K562 (cell line): ENCODE data around the gene TEAD4. TPM values are rescaled to one million over a fixed set of nuclear protein-coding genes. Genes with fewer than 3 reads are reported as not detected.

Experiments used
- ATAC-seq: fragments of 200-7000 bp; cut with Tn5 transposase; 3 replicates; pipeline ENCODE4 v1.9.1; 2020; ENCODE audit warnings: moderate library complexity
- BruUV-seq: library from RNA; stranded (reverse); fragments of 400-500 nt; replicated peaks from 2 replicates; lab custom pipeline; 2021; lab: Mats Ljungman, UMichigan
- CTCF ChIA-PET: fragments of 300-600 bp; formaldehyde crosslinking; extraction: SDS; loops from one replicate; lab custom pipeline; 2021; ENCODE audit warnings: low intra/inter-chr PET ratio; lab: Yijun Ruan, JAX
- POLR2A ChIA-PET: fragments of 300-600, 350-650 bp; sonication (Branson Sonifier 250); formaldehyde crosslinking; extraction: SDS; loops from one replicate; lab custom pipeline; 2021; ENCODE audit warnings: antibody characterized with exemption, inconsistent platforms; lab: Yijun Ruan, JAX
- DNase-seq, 4 experiments: peaks; one replicate each; pipeline versions ENCODE4 v3.0.0 to v3.0.0-alpha.2; 2011 to 2018; ENCODE audit warnings: low spot score in 3 of 4, mixed read lengths in 3 of 4; ENCODE audit errors: extremely low read depth in 1 of 4
- FAIRE-seq: peaks from 2 replicates; lab custom pipeline; 2011; peaks lifted over from hg19 to GRCh38; lab: Jason Lieb, UNC
- H2AFZ ChIP-seq: 2 replicates; pipeline ENCODE4 v1.6.0; 2011; ENCODE audit warnings: low read depth, low read length, control low read depth, inconsistent platforms
- H3K27ac ChIP-seq: fragments of 200-600 bp; 3 replicates; pipeline ENCODE4 v1.8.0; 2011; ENCODE audit warnings: low read depth, mild to moderate bottlenecking, control low read depth, inconsistent platforms, low read length, moderate library complexity, mixed read lengths; ENCODE audit errors: extremely low read depth
- H3K27me3 ChIP-seq, 2 experiments: fragments of 300-600 bp in 1 of 2; 2 replicates in 1 of 2; 3 replicates in 1 of 2; pipeline versions ENCODE4 v1.6.0 to v1.8.0; 2011; ENCODE audit warnings: inconsistent platforms in 2 of 2, low read length in 2 of 2, mild to moderate bottlenecking in 1 of 2, mixed read lengths in 1 of 2, moderate library complexity in 1 of 2; ENCODE audit not compliant: control insufficient read depth in 2 of 2, insufficient read depth in 2 of 2
- H3K36me3 ChIP-seq: fragments of 300-600 bp; 3 replicates; pipeline ENCODE4 v1.8.0; 2011; ENCODE audit warnings: mild to moderate bottlenecking, low read length, inconsistent platforms; ENCODE audit not compliant: control insufficient read depth, insufficient read depth
- H3K4me1 ChIP-seq, 2 experiments: fragments of 200-600 bp in 1 of 2; replicated peaks in 1 of 2; 2 replicates in 1 of 2; 3 replicates in 1 of 2; pipeline versions ENCODE4 v1.5.1 to v1.8.0; 2011; ENCODE audit warnings: inconsistent platforms in 2 of 2, low read length in 2 of 2, mild to moderate bottlenecking in 1 of 2, mixed read lengths in 1 of 2, moderate library complexity in 1 of 2; ENCODE audit not compliant: control insufficient read depth in 2 of 2, insufficient read depth in 2 of 2
- H3K4me2 ChIP-seq: 2 replicates; pipeline ENCODE4 v1.6.1; 2011; ENCODE audit warnings: low read length, control low read depth, inconsistent platforms, mixed read lengths; ENCODE audit not compliant: insufficient read depth
- H3K4me3 ChIP-seq: fragments of 200-600 bp; sonication (generic), shearing (Covaris generic); 2 replicates; pipeline ENCODE4 v1.5.1; 2016; ENCODE audit warnings: control low read depth, inconsistent platforms
- H3K79me2 ChIP-seq: fragments of 200-600 bp; 3 replicates; pipeline ENCODE4 v1.8.0; 2011; ENCODE audit warnings: low read length, inconsistent platforms; ENCODE audit not compliant: control insufficient read depth, insufficient read depth
- H3K9ac ChIP-seq, 2 experiments: 2 replicates each; pipeline versions ENCODE4 v1.6.0 to v1.6.1; 2011; ENCODE audit warnings: low read depth in 2 of 2, low read length in 2 of 2, control low read depth in 1 of 2, inconsistent platforms in 1 of 2, mild to moderate bottlenecking in 1 of 2, mixed read lengths in 1 of 2; ENCODE audit not compliant: insufficient read depth in 1 of 2
- H3K9me1 ChIP-seq: one replicate; pipeline ENCODE4 v1.6.0; 2011; ENCODE audit warnings: inconsistent platforms, mild to moderate bottlenecking, low read length, moderate library complexity; ENCODE audit not compliant: control insufficient read depth, insufficient read depth
- H3K9me3 ChIP-seq: replicated peaks from 2 replicates; pipeline ENCODE4 v1.5.1; 2011; ENCODE audit warnings: low read depth, low read length, inconsistent platforms; ENCODE audit not compliant: control insufficient read depth, insufficient read depth
- H4K20me1 ChIP-seq: replicated peaks from 2 replicates; pipeline ENCODE4 v1.6.1; 2011; ENCODE audit warnings: low read length, inconsistent platforms, mixed read lengths; ENCODE audit not compliant: control insufficient read depth, insufficient read depth
- ZNF518B ChIP-seq: fragments of 250-450 bp; sonication (Bioruptor Pico); IDR thresholded peaks from 2 replicates; pipeline ENCODE4 v1.5.0; 2021; ENCODE audit warnings: mild to moderate bottlenecking, moderate library complexity
- WGBS: fragments of 100-300 bp; shearing (Covaris generic); methylation state at CpG from one replicate; pipeline ENCODE4 v1.1.6; 2016; ENCODE audit warnings: low coverage, mixed read lengths; ENCODE audit not compliant: insufficient coverage; ENCODE audit errors: missing lambda C conversion rate; 5-methylcytosine and 5-hydroxymethylcytosine counted together
- in situ Hi-C: fragments of 300-500 bp; cut with MboI; formaldehyde crosslinking; loops from 4 replicates; pipeline ENCODE4 v1.15.0; 2018; ENCODE audit warnings: inconsistent platforms, mixed read lengths
- intact Hi-C: fragments of 100-400 bp; cut with micrococcal nuclease; formaldehyde crosslinking; loops from 2 replicates; pipeline ENCODE4 v1.14.2; 2022
- polyA plus RNA-seq, 8 experiments: library from polyadenylated mRNA; depleted of rRNA in 4 of 8; stranded (reverse) in 5 of 8; unstranded in 3 of 8; fragments of >200 nt; fragmentation: Nextera tagmentation in 2 of 8; fragmentation: Illumina TruSeq in 1 of 8; extraction: Ambion mirVana in 2 of 8; extraction: Trizol in 1 of 8; gene quantifications; 2 replicates each; pipeline versions ENCODE4 v1.2.1 to v1.2.3, GENCODE V29; 2011 to 2014; ENCODE audit warnings: inconsistent platforms in 1 of 8, missing spikeins in 1 of 8
- total RNA-seq, 7 experiments: library from RNA; depleted of rRNA in 6 of 7; stranded (reverse); fragments of >200 nt in 6 of 7; fragmentation: Illumina TruSeq in 2 of 7; extraction: Trizol in 2 of 7; gene quantifications; 2 replicates each; pipeline versions ENCODE4 v1.2.1 to v1.2.3, GENCODE V29; 2011 to 2021; ENCODE audit warnings: low replicate concordance in 1 of 7

TEAD4 gene
- total and polyA plus RNA-seq, 9 of the 15 experiments (the other 6 are each of a cell fraction or from before 2014, with no cell fraction given): 0.82 to 40.0 (median 17.0) TPM

- POLR2A ChIA-PET: interaction anchor here (0.6 kb wide), 3 partner anchors 11 to 253 kb away, joined by 3 read pairs; no protein-coding TSS in a partner anchor
Measured at GRCh38 chr12:2934371-2934770, 24.8 kb upstream of the TEAD4 start.

More at GRCh38 chr12:2934371-2934770, 24.8 kb upstream of the TEAD4 start:
- ATAC-seq (no peak), DNase-seq (no peak)
- Histone ChIP-seq H3K79me2 (no peaks in the 10 kb centered on the region), H3K36me3 (peaks cover 8% of the 10 kb centered on the region; the same call in 1 of the 3 replicates), H3K9me3 (no peaks in the 10 kb centered on the region), H3K9me1 (no peaks in the 10 kb centered on the region), H4K20me1 (no peaks in the 10 kb centered on the region)
- no TSS peak for BruUV-seq
- no peak for TF ChIP-seq ZNF518B (CRISPR knock-in tag)
- TF ChIP-seq, all 486 proteins: peak for 0
- Histone ChIP-seq H3K9ac (no peak overlapping the region), H3K4me1 (no peaks in the 10 kb centered on the region), H3K27me3 (no peaks in the 10 kb centered on the region), H2AFZ (no peak overlapping the region), H3K4me3 (no peak overlapping the region), H3K4me2 (no peak overlapping the region), H3K27ac (no peak overlapping the region)
- CTCF ChIA-PET: no interaction called here
- 82% methylated on average over 6 of the region's 6 CpGs for WGBS
- FAIRE-seq: no peak
- intact Hi-C loops: no loop called here
- in situ Hi-C loops: no loop called here
